Dedifferentiated amniotic fluid mesenchymal stem cell (primary cell): ENCODE data around the gene KCNIP4.

ENCODE experiments used
- DNase-seq: peaks from one replicate; pipeline ENCODE4 v3.0.0-alpha.2; 2016; ENCODE audit errors: extremely low spot score

Gene KCNIP4

GRCh38 chr4:21067351-21067750, 881.2 kb downstream of the KCNIP4 start:
- DNase-seq, result no peak

GRCh38 chr4:21061902-21062301, 886.7 kb downstream of the KCNIP4 start:
- no peak for DNase-seq

- no peak for DNase-seq
Observed at GRCh38 chr4:21046141-21046540, 902.4 kb downstream of the KCNIP4 start.

GRCh38 chr4:21045119-21045518, 903.5 kb downstream of the KCNIP4 start:
- DNase-seq, result no peak

- no peak for DNase-seq
Observed at GRCh38 chr4:21041708-21042107, 906.9 kb downstream of the KCNIP4 start.

- no peak for DNase-seq
Observed at GRCh38 chr4:21034728-21035127, 913.8 kb downstream of the KCNIP4 start.

GRCh38 chr4:21032089-21032645, 916.4 kb downstream of the KCNIP4 start:
- DNase-seq, result no peak

- DNase-seq, result no peak
Observed at GRCh38 chr4:21018817-21019216, 929.8 kb downstream of the KCNIP4 start.

- DNase-seq, result no peak
Observed at GRCh38 chr4:21013501-21013900, 935.1 kb downstream of the KCNIP4 start.

- DNase-seq, result no peak
Observed at GRCh38 chr4:21012851-21013331, 935.7 kb downstream of the KCNIP4 start.

GRCh38 chr4:21011106-21011505, 937.5 kb downstream of the KCNIP4 start:
- no peak for DNase-seq

- no peak for DNase-seq
Observed at GRCh38 chr4:21009956-21010355, 938.6 kb downstream of the KCNIP4 start.

GRCh38 chr4:21005647-21006046, 942.9 kb downstream of the KCNIP4 start:
- DNase-seq, result no peak

GRCh38 chr4:21002976-21003375, 945.6 kb downstream of the KCNIP4 start:
- DNase-seq, result no peak

- DNase-seq, result no peak
Observed at GRCh38 chr4:21002286-21002685, 946.3 kb downstream of the KCNIP4 start.

- no peak for DNase-seq
Observed at GRCh38 chr4:21001490-21001889, 947.1 kb downstream of the KCNIP4 start.

- no peak for DNase-seq
Observed at GRCh38 chr4:20997886-20998285, 950.7 kb downstream of the KCNIP4 start.

GRCh38 chr4:20995610-20996009, 953.0 kb downstream of the KCNIP4 start:
- DNase-seq, result no peak

- no peak for DNase-seq
Observed at GRCh38 chr4:20995015-20995414, 953.6 kb downstream of the KCNIP4 start.

GRCh38 chr4:20992002-20992401, 956.6 kb downstream of the KCNIP4 start:
- DNase-seq, result no peak

- no peak for DNase-seq
Observed at GRCh38 chr4:20987191-20987590, 961.4 kb downstream of the KCNIP4 start.

GRCh38 chr4:20984576-20984836, 964.1 kb downstream of the KCNIP4 start:
- DNase-seq, result no peak

- DNase-seq, result no peak
Observed at GRCh38 chr4:20983763-20984575, 964.6 kb downstream of the KCNIP4 start.

GRCh38 chr4:20982544-20982943, 966.0 kb downstream of the KCNIP4 start:
- no peak for DNase-seq
